GM19468 (cell line): ENCODE results near the gene PTPRM.

Experiments
- ATAC-seq: cut with Tn5 transposase; IDR thresholded peaks from one replicate; pipeline ENCODE4 v1.9.1; 2021; ENCODE audit warnings: mild to moderate bottlenecking, moderate library complexity, moderate number of reproducible peaks; ENCODE audit not compliant: unreplicated experiment; ENCODE audit errors: extremely low read depth

Gene PTPRM

DNA sequence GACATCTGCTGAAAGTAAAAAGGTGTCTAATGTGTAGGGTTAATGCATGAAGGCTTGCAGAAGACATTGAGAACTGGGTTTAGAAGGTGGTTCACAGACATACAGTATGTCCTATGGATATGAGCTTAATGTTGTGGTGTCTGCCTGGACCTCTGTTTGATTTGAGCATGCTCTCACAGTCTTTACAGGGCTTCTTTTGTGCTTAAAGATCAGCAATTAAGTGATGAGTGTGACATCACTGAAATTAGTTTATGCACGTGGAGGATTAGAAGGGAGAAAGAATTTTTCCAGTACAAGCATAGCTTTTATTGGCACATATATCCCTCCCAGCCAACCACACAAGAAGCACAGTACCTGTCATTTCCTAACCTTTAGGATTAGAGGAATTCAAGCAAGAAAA, 674.6 kb downstream of the PTPRM start:
- ATAC-seq: no peak

GRCh38 chr18:8242151-8242696, 675.1 kb downstream of the PTPRM start:
- ATAC-seq: no peak

DNA sequence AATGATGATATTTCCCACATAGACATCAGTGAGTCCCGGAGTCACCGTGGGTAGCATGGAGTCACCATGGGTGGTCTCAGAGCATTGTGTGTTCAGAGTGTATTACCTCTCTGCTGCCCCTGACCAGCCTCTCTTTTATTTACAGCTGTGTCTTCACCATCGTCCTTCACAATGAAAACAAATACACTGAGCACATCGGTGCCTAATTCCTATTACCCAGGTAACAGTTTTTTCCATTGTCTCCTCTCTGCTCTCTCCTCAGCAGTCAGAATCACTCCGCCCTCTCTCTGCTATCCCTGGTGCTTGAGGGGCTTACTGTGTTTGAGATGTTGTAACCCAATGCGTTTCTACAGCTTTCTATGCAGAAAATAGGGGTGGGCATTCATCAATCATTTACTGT, 680.6 kb downstream of the PTPRM start:
- ATAC-seq: no peak

DNA sequence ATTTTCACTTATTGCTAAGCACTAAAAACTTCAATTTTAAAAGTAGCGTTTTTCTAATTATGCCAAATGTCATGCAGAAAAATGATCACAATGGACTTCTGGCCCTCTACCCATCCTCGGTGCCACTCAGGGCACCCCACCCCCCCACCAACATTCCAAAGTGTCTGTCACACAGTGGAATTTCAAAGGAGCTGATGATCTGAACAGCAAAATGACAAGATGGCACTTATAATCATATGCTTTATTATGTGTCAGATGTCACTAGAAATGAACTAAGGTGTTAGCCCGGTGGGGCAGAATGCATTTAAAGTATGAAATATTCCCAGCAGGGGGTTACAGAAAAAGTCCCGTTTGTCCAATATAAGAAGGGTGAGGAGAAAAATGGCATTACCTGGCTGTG, 681.5 kb downstream of the PTPRM start:
- ATAC-seq: no peak

GRCh38 chr18:8249811-8250210, 682.7 kb downstream of the PTPRM start:
- no peak for ATAC-seq

- no peak for ATAC-seq
These were observed 685.3 kb downstream of the PTPRM start for GRCh38 chr18:8252371-8252770.

DNA sequence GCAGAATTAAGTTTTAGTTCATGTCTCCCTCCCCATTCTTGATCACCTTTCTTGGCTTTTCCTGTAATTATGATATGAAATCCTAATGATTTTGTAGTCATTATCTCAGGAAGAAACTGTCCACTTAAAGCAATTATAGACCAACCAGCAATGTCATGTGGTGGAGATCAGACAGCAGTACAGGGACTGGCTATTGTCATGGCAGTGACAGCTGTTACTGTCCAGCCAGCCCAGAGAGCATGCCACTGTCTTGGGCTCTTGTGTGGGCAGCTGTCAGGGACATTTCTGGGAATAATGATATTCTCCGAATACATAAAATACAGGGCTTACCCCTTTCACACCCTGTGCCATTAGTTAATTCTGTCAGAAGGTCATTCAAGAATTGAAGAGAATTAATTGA, 686.8 kb downstream of the PTPRM start:
- no peak for ATAC-seq

DNA sequence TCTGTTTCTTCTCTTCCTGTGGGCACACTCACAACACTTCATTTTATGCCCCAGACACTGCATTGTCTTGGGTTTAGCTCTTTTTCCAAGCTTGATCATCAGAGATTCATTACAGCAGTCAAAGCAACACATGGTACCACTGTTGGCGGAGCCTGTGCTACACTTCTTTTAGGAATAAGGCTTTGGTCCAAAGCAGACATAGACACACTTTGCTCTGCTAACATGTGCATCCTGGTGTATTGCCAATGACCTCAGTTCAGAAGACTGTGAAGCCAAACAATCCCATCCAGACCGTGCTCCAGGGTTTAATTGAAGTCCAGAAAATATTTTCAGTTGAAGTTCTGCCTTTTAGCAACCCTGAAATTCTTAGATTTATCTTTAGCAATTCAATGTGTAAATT, 687.5 kb downstream of the PTPRM start:
- no peak for ATAC-seq

DNA sequence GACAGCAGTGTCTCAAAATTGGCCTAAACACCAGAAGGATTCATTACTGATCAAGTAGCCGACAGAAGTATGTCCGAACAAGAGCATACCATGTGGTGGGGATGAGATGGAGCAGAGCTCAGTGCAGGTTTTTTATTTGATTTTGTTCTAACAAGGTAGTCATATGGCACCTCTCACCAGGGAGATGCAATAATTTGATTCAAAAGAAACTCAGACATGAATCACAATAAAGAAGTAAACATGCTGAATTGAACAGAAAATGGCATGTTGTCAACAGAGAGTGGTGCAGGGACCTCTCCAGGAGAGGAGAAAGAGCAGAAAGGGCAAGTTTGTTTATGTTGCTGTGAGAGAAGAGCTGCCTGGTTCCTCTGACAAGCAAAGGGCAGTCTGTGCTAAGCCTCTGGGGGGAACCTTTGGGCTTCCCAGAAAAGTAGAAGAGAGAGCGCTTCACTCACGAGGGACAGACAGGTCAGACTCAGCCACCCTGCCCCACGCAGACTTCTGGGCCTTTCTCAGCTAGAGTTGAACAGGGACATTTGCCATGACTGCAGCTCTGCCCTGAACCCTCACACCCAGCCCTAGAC, 690.8 kb downstream of the PTPRM start:
- ATAC-seq: no peak

- no peak for ATAC-seq
These were observed 693.2 kb downstream of the PTPRM start for GRCh38 chr18:8260319-8260718.

DNA sequence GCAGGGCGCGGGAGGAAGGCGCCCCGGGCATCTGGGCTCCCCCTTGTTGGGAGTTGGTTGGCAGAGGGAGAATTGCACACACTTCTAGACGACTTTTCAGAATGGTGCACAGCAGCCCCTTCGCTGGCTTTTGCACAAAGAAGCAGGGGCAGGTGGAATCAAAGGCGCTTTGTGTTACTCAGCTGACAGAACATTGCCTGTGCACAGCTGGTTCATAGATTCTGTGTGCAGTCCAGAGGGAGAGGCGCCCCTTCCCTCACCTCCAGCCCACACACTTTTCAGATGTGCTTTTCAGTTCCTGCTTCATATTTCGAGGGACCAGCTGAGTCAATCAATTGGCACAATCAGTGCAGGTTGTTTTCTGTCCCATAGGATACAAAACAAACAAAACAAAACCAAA, 693.7 kb downstream of the PTPRM start:
- no peak for ATAC-seq

- ATAC-seq: no peak
These were observed 694.6 kb downstream of the PTPRM start for GRCh38 chr18:8261651-8262091.

DNA sequence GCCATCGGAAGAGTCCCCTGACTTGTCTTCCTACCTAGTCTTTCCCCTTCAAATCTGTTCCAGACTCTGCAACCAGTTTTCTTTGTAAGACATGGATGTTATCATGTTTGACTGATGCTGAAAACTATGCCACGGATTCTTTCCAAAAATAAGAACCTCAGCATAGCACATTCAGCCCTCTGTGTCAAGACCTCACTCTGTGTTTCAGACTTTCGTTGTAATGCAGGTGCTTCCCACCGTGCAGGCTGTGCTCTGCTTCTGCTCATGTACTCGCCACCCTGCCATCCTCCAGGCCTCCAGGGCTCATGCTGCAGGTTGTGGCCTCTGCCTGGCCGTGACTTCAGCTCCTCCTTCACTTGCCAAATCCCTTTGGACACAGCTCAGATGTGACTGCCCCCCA, 695.1 kb downstream of the PTPRM start:
- no peak for ATAC-seq

GRCh38 chr18:8264116-8264515, 697.0 kb downstream of the PTPRM start:
- ATAC-seq: no peak

DNA sequence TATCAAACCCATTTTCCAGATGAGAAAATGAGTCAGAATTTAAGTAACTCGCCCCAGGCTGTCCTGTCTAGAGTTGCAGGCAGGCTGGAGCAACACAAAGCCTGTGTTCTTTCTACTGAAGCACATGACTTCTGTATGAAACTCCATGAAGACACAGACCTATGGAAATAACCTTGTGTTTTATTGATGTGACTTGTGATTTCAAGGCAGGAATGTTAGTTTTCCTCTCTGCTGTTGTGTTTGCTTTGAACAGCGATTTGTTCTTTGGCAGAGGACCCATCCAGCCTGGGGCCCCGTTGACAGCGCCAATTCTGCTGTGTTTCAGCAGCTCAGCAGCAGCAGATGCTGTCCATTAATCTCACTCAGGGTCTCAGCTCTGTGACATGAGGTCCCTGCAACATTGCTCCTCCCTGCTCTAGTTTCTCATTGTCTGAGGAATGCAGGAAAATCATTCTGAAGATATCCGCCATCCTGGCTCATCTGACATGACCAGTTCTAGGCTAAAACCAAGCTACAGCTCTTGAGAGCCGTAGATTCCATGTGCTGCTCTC, 697.8 kb downstream of the PTPRM start:
- ATAC-seq: no peak

- no peak for ATAC-seq
These were observed 705.1 kb downstream of the PTPRM start for GRCh38 chr18:8272254-8272653.

DNA sequence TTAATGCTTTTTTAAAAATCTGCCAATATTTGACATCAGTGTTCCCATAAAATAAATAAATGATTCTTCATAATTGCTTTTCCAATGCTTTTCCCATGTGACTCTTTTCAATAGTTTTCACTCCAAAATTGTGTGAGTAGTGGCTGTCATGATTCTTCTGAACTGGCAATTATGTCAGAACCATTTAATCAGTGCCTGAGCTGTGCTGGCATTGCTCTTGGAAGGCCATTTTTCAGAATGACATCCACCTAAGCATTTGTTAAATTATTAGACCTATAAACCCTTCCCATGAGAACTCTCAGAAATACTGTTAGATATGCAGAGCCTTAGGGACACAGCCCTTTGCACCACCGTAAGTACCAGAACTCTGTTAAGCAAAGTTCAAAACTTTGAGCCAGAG, 707.3 kb downstream of the PTPRM start:
- no peak for ATAC-seq

- ATAC-seq: no peak
These were observed 709.3 kb downstream of the PTPRM start for GRCh38 chr18:8276406-8276805.

- no peak for ATAC-seq
These were observed 710.2 kb downstream of the PTPRM start for GRCh38 chr18:8277270-8277669.

GRCh38 chr18:8279346-8279745, 712.2 kb downstream of the PTPRM start:
- no peak for ATAC-seq

- no peak for ATAC-seq
These were observed 712.7 kb downstream of the PTPRM start for GRCh38 chr18:8279781-8280330.
